GM19328 (cell line): ENCODE data around the gene GRK5.

Experiments
- ATAC-seq: cut with Tn5 transposase; IDR thresholded peaks from one replicate; pipeline ENCODE4 v1.9.1; 2021; ENCODE audit warnings: mild to moderate bottlenecking, moderate library complexity; ENCODE audit not compliant: unreplicated experiment

Gene GRK5

GRCh38 chr10:119469325-119469707, 261.9 kb downstream of the GRK5 start:
- ATAC-seq, result no peak

- no peak for ATAC-seq
Observed at GRCh38 chr10:119469846-119470245, 262.5 kb downstream of the GRK5 start.

GRCh38 chr10:119470920-119471702, 263.7 kb downstream of the GRK5 start:
- ATAC-seq, result no peak

- ATAC-seq, result no peak
Observed at GRCh38 chr10:119473771-119474170, 266.4 kb downstream of the GRK5 start.

GRCh38 chr10:119474606-119475005, 267.2 kb downstream of the GRK5 start:
- no peak for ATAC-seq

- peak; percentile 43 for ATAC-seq
Observed at GRCh38 chr10:119477444-119477843, 270.1 kb downstream of the GRK5 start.

- peak; percentile 77 for ATAC-seq
Observed at GRCh38 chr10:119478111-119478802, 270.9 kb downstream of the GRK5 start.

GRCh38 chr10:119478811-119479341, 271.5 kb downstream of the GRK5 start:
- no peak for ATAC-seq

- no peak for ATAC-seq
Observed at GRCh38 chr10:119479532-119479931, 272.2 kb downstream of the GRK5 start.

GRCh38 chr10:119480667-119481066, 273.3 kb downstream of the GRK5 start:
- no peak for ATAC-seq

GRCh38 chr10:119481781-119482426, 274.5 kb downstream of the GRK5 start:
- no peak for ATAC-seq

GRCh38 chr10:119483001-119483400, 275.6 kb downstream of the GRK5 start:
- ATAC-seq, result no peak

GRCh38 chr10:119483839-119484238, 276.5 kb downstream of the GRK5 start:
- ATAC-seq, result no peak

- ATAC-seq, result no peak
Observed at GRCh38 chr10:119488675-119489074, 281.3 kb downstream of the GRK5 start.

GRCh38 chr10:119489991-119490326, 282.6 kb downstream of the GRK5 start:
- no peak for ATAC-seq

- no peak for ATAC-seq
Observed at GRCh38 chr10:119491966-119492757, 284.8 kb downstream of the GRK5 start.

- ATAC-seq, result no peak
Observed at GRCh38 chr10:119493155-119493554, 285.8 kb downstream of the GRK5 start.

GRCh38 chr10:119494236-119495020, 287.1 kb downstream of the GRK5 start:
- no peak for ATAC-seq

GRCh38 chr10:119495021-119495505, 287.7 kb downstream of the GRK5 start:
- ATAC-seq, result no peak

GRCh38 chr10:119495545-119495944, 288.2 kb downstream of the GRK5 start:
- no peak for ATAC-seq
